Limb (tissue), 2 donors: ENCODE results near the gene TIMP3.

Source experiments
- DNase-seq, 2 donors: peaks; one replicate each; pipeline ENCODE4 v3.0.0-alpha.2; 2016; ENCODE audit errors: extremely low spot score in 2 of 2

TIMP3 gene

DNA sequence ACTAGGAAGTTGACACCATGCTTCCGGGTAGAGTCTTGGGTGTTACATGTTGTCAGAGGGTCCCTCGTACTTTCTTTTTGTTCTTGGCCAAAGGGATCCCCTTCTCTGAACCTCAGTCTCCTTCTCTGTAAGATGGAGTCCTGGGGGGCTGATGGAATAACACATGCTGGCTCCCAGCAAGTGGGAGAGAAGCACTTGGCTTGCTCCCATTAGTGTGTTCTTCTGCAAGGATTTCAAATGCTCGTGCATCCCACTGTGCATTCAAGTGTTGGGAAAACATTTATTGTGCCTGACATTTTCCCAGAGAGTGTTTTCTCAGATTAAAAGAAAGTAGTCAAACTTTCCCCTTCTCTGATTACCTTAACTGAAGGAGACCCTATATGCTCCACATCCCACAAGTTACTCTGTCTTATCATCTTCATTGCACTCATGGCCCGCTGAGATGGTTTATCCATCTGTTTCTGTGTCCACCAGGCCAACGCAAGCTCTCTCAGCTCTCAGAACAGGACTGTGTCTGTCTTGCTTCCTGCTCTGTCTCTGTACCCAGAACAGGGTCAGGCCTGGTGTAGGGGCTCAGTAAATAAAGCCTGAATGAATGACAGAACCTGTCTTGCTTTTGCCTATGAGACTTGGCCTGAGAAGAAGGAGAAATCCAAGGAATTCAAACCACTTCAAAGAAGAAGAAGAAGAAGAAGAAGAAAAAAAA, 16.0 kb upstream of the TIMP3 start:
- no peak for DNase-seq

DNA sequence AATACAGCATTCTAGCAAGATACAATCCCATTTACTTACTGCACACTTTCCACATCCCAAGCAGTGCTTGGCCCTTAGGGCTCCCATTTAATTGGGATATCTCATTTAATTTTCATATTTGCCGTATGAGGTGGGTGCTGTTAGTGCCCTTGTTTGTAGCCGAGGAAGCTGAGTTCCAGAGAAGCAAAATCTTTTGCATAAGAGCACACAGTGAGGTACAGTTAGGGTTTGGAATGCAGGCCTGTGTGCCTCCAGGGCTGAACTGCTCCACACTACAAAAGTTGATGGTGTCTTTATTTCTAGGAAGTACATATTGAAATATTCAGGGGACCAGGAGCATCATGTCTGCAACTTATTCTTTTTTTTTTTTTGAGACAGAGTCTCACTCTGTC, 15.5 kb upstream of the TIMP3 start:
- no peak for DNase-seq

DNA sequence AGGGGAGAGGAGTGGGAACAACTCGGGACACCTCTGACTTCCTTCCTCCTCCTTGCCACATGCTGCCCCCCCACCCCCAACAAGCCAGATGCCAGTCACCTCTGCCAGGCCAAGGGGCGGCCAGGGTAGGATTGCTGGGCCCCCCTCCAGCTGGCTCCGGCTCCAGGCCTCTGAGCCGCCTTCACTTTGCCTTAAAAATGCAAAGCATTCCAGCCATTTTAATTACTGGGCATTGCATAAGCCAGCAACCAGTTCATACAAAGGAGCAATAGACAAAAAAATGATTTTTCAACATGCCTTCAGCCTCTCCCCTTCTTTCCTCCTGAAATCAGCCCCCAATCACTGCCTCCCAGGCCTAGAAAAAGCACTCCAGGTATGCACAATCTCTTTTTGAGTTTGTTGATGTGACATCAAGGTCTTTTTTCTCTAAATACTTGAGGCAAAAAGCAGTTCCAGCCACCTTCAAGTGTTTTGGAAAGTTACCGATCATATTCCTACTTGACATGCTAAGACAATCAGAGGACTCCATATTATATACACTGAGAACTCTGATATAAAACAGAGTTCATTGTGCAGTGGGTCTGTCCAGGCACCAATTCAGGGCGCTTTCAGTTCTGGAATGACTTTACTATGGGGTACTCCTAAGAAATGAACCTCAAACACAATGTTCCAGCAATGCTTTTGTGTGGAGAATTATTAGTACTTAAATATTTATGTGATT, 12.4 kb upstream of the TIMP3 start:
- DNase-seq = peak in 1 of 2 donors; percentile 59

DNA sequence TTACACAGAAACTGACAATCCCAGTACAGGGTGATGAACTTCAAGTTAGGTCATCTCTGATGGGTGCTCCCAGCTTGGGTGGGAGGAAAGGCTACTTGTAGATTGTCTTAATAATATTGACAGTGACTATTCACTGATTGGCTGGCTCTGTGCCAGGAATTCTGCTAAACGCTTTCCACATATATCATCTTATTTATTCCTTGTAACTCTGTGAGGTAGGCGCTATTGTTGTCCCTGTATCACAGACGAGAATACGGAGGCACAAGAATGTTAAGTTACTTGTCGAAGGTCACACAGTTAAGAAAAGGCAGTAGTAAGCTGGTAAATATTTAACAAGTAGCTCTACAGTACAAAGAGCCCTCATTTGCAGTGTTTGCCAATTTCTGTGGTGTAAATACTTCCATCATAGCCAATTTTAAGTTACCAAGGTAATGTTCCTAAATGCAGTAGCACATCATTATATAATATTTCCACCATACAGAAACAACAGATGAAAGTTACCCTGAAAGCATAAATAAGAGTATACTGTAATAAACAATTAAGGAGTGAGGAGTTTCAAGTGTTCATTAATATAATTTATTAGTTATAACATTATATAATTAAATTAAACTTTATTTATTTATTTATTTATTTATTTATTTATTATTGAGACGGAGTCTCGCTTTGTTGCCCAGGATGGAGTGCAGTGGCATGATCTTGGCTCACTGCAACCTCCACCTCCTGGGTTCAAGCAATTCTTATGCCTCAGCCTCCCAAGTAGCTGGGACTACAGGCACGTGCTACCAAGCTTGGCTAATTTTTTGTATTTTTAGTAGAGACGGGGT, 11.5 kb upstream of the TIMP3 start:
- DNase-seq = no peak

DNA sequence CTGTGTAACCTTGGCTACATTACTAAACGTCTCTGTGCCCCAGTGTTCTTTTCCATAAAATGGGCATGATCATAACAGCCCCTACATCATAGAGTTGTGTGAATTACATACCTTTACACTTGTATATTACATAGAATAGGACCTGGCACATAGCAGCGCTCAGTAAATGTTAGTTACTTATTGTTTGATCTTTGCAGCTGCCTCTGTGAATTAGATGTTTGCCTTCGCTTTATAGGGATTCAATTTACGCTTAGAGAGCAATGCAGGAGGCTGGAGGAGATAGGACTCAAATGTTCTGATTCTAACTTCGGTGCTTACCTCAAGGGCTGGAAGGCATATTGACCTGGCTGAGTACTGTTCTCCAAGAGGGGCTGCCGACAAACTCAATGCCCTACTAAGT, 10.4 kb upstream of the TIMP3 start:
- no peak for DNase-seq

- DNase-seq = no peak
These were observed 10.0 kb upstream of the TIMP3 start for GRCh38 chr22:32791485-32791884.

- no peak for DNase-seq
These were observed 7.9 kb upstream of the TIMP3 start for GRCh38 chr22:32793589-32793988.

- DNase-seq = no peak
These were observed 6.9 kb upstream of the TIMP3 start for GRCh38 chr22:32794449-32795213.

DNA sequence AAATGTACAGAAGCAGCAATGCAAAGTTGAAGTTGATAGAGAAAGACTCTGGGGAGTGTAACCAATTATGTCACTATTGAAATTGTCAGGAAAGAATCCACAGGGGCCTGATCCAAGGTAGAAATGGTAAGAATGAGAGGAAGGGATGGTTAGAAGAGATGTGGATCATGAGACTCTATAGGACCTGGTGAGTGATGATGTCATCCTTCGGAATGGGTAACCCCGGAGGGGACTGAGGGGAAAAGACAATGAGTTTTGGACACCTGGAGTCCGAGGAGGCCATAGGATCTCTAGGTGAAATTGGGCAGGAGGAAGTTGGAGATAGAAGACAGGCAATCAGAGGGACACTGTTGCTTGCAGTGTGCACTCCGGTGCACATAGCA, 6.3 kb upstream of the TIMP3 start:
- DNase-seq = no peak

DNA sequence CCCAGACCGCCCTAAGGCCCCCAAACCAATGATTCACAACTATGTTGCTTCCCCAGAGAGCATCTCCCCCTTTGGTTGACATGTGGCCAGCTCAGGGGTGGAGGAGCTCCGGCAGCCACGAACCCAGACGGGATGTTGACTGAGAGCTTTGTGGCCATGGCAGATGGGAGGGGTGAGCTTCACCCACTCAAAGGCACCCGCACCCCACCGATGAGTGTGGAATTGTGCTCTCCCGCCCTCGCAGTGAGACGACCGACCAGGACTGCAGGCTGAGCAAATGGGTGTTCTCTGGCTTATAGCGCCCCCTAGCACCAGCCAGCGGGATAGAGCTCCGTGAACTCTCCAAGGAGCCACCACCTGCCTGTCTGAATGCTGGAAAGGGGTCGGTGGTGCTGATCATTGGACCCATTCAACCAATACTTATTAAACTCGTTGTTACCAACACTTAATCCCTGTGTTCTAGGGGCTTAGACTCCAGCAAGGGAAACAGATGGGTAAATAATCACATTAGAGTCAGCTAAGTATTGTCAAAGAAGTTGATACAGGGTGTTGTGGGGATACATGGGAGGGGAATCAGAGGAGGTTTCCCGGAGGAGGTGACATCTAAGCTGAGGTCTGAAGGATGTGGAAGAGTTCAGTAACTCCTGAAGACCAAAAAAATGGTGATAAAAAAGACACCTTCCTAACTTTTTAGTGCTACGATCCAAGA, 4.5 kb upstream of the TIMP3 start:
- peak; percentile 80 for DNase-seq

DNA sequence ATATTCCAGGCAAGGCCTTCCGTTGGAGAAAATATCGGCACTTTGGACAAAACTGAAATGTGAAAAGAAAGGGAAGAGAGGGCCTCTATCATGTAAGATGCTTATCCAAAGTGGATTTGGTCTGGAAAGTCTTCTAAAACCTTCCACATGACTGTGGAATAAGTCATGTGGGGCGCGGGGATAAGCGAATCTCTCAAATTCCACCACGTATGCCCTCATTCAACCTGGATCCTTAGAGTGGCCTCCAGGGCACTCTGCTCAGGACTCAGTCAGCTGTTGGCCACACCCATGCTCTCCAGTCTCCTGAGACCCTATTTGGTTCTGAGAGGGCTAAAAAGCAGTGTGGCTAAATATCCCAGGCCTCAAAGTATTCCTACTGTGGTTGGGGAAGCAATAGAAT, 2.0 kb upstream of the TIMP3 start:
- DNase-seq = no peak

GRCh38 chr22:32800158-32800882, 1.2 kb upstream of the TIMP3 start:
- DNase-seq = no peak

GRCh38 chr22:32800994-32801536, 440 bp upstream of the TIMP3 start:
- peak in 1 of 2 donors; percentile 60 for DNase-seq

DNA sequence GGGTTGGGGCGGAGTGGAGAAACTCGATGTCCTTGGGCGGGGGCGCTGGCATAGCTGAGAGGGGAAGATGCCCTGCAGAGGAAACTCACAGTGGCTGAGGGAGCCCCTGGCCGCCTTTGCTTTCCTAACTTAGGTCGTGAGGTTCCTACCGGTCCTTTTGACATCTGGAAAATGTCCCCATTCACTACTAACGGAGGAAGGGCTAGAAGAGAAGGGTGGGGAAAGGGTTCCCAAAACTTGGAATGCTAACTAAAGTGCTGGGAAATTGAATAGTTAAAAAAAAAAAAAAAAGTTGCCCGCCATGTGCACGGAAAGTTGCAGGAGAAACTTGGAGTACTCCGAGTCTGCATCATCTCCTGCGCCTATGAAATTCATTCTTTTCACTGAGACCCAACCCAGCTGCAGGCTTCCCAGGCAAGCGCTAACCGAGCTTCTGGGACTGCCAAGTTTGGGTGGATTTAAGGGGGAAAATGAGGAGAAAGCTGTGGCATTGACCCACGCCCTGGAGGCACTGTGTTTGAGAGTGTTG, 796 bp downstream of the TIMP3 start:
- no peak for DNase-seq

DNA sequence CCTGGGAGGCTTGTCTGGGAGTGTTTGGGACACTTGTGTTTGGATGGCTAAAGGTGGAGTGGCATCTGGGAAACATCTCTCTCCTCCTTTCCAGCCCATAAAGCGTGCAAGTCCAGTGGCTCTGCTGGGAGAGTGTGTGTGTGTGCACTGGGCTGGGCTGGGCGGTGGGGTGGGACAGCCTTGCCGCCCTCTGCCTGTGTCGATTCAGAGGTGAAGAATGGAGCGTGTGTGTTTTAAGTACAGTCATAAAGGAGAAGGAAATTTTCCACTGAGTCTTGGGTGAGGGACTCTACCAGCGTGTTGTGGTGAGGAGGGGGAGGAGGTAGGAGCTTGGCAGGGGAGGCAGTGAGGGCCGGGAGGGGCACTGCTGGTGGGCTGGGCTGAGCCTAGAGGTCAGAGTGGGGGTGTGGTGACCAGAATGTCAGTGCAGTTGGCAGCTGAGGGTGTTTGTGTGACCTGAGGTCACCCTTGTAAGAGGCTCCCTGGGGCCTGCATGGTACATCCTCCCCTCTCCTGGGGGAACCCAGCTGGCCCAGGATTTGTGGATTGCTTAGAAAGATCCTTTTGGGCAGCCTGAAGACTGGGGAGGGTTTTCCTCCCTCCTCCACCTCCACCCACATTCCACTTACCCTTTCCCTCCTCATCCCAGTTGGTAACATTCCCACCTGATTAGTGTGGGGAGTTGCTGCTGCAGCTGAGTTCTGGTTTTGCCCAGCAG, 1.7 kb downstream of the TIMP3 start:
- DNase-seq = no peak

- no peak for DNase-seq
These were observed 2.4 kb downstream of the TIMP3 start for GRCh38 chr22:32803738-32804435.

GRCh38 chr22:32804531-32805360, 3.2 kb downstream of the TIMP3 start:
- no peak for DNase-seq
